ENCODE measurements around the gene BCL11B. TPM values are rescaled to one million over a fixed set of nuclear protein-coding genes. Genes with fewer than 3 reads are reported as not detected.

The BCL11B gene
- total and polyA plus RNA-seq, 2 of the 8 experiments (the other 6 are each of a cell fraction or from before 2014, with no cell fraction given): 0.63 to 5.9 TPM

DNA sequence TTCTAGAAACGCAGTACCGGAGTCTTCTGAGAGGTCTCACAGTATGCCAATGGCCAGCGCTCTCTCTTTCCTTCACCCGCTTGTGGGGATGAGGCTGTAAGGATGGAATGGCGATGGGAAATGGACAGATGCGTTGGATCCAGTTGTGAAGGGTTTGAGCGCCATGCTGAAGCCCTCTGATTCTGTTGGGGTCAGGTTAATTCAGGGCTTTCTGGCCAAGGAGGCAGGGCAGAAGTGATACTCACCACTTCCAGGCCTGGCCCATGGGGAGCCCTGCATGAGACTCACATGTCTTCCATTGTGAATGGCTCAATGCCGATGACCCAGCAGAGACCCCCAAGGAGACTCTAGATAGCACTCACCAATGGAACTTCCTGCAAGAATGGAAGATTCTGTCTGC lies 114.3 kb downstream of the BCL11B start (continued):
- TF ChIP-seq BRCA1 (IDR thresholded peaks at IDR 0.05; ENCODE audit: low read depth, low read length) (no peak), HDAC6 (IDR thresholded peaks at IDR 0.05; ENCODE audit: low read depth, low read length) (no peak), POU5F1 (IDR thresholded peaks at IDR 0.05; ENCODE audit: low read depth, low read length) (no peak)

All from H1 (cell line).